AG09319 (cell line): ENCODE results near the gene TRIM2.

Source experiments
- DNase-seq: peaks from one replicate; pipeline ENCODE4 v3.0.0-alpha.2; 2010; ENCODE audit warnings: low read depth; ENCODE audit errors: extremely low read depth
- TF ChIP-seq, protein P1 (sequence below): IDR thresholded peaks from 2 replicates; pipeline ENCODE4 v1.5.1; 2011; ENCODE audit warnings: low read depth, mild to moderate bottlenecking, inconsistent platforms, low read length, moderate library complexity

Gene TRIM2

GRCh38 chr4:153204247-153204671 is at the start of gene TRIM2:
Gene TRIM2 (plus strand): TSS chr4:153204443. CDS start chr4:153204531, 88 bp downstream.
- DNase-seq: no peak
- TF ChIP-seq, protein P1, sequence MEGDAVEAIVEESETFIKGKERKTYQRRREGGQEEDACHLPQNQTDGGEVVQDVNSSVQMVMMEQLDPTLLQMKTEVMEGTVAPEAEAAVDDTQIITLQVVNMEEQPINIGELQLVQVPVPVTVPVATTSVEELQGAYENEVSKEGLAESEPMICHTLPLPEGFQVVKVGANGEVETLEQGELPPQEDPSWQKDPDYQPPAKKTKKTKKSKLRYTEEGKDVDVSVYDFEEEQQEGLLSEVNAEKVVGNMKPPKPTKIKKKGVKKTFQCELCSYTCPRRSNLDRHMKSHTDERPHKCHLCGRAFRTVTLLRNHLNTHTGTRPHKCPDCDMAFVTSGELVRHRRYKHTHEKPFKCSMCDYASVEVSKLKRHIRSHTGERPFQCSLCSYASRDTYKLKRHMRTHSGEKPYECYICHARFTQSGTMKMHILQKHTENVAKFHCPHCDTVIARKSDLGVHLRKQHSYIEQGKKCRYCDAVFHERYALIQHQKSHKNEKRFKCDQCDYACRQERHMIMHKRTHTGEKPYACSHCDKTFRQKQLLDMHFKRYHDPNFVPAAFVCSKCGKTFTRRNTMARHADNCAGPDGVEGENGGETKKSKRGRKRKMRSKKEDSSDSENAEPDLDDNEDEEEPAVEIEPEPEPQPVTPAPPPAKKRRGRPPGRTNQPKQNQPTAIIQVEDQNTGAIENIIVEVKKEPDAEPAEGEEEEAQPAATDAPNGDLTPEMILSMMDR: no peak

DNA sequence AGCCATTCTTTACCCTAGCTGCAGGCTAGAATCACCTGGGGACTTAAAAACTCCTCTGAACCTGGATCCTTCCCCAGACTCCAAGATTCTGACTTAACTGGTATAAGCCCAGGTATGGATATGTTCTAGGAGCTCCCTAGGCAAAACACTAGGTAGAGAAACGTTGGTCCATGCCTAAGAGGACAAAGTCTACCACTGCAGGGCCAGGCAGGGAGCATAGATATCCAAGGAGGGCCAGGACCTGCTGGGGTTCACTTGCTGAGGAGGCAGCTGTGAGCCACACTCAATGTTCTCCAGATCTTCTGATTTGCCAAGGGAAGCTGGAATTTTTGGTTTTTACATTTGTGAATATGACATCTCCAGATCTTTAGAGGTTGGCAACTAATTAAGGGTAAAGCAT is 48.6 kb upstream of the TRIM2 start:
- TF ChIP-seq, protein P1: no peak
- no peak for DNase-seq

DNA sequence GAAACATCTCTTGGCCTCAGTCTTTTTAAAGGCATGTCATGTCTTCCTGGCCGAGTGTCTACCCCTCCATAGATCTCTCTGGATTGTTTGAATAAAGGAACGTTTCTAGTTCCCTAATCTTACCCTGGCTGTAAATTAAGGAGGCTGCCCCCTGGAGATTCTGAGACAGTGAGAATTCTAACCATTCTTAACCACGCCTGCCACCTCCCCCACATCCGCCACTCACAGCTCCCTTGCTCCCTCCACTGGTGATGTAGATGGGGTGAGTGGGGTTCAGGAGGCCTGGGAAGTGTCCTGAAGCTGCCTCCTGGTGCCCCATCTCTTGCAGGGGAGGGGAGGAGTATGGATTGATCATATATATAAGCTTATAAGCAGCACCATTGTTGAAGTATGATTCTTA is 48.0 kb upstream of the TRIM2 start:
- DNase-seq: no peak

DNA sequence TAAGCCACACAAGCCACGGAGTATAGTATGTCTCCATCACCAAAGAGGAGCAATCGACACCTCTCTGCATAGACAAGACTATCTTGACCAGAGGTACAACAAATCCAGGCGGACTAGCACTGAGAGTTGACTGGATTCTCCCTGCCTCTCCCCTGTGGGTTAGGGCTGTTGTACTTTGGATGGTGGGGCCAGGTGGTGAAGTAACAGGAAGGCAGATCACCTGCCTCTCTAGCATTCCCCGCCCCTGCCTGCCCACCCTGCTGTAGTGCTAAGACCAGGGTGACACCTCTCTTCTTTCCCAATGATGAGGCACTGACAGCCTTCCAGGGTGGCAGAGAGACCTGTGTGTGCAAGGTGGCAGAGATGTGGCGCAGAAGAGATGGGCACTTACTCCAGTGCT is 47.5 kb upstream of the TRIM2 start:
- TF ChIP-seq, protein P1: no peak
- DNase-seq: no peak

More for the DNA sequence above, 48.0 kb upstream of the TRIM2 start:
- TF ChIP-seq, protein P1: no peak

GRCh38 chr4:153159016-153159415 is 45.2 kb upstream of the TRIM2 start:
- TF ChIP-seq, protein P1: no peak
- DNase-seq: no peak

- no peak for DNase-seq
- TF ChIP-seq, protein P1: no peak
These were observed 44.5 kb upstream of the TRIM2 start for GRCh38 chr4:153159728-153160221.

DNA sequence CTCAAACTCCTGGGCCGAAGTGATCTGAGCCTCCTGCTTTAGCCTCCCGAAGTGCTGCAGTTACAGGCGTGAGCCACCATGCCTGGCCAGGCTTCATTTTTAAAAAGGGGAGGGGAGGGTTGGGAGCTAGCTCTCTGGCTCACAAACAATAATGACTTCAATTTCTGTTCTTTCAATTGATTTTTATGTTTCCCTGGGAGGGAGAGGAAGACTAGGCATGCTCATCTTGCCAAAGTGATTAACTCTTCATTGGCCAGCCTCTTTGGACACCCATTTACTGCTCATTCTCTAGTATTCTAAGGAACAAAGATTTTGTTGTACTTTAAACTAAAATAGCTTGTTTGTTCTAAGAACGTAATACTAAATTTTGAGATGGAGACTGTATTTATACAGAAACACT is 43.4 kb upstream of the TRIM2 start:
- no peak for DNase-seq
- TF ChIP-seq, protein P1: no peak
